Activated naive CD4-positive, alpha-beta T cell treated with anti-CD3 and anti-CD28 coated beads, Interleukin-2, amount 50 U/mL, for 72 hours (primary cell): Measurements from ENCODE around the gene TTC33. TPM values are rescaled to one million over a fixed set of nuclear protein-coding genes. Genes with fewer than 3 reads are reported as not detected.

ENCODE experiments used
- ATAC-seq, 2 donors: fragments of 150-1000 bp; cut with Tn5 transposase; 2 replicates each; pipeline ENCODE4 v1.10.0; 2021; ENCODE audit warnings: mild to moderate bottlenecking in 2 of 2, moderate library complexity in 2 of 2
- DNase-seq, 2 donors: peaks; one replicate each; pipeline ENCODE4 v3.0.0; 2021 to 2022; ENCODE audit warnings: low spot score in 2 of 2
- H3K27ac Mint-ChIP-seq, 2 donors: one replicate each; pipeline ENCODE4 v1.8.0; 2022; ENCODE audit warnings: mild to moderate bottlenecking in 2 of 2, mixed read lengths in 2 of 2
- H3K36me3 Mint-ChIP-seq, 2 donors: one replicate each; pipeline ENCODE4 v1.8.0; 2022; ENCODE audit warnings: mixed read lengths in 2 of 2
- H3K9me3 Mint-ChIP-seq, 2 donors: one replicate each; pipeline ENCODE4 v1.8.0; 2022; ENCODE audit warnings: mixed read lengths in 2 of 2
- total RNA-seq, 2 donors: library from RNA; stranded (reverse); gene quantifications; one replicate each; pipeline ENCODE4 v1.2.3, GENCODE V29; 2022

The TTC33 gene
- total RNA-seq, 2 donors from 2014 or later: 22.2 to 22.5 TPM

- Mint-ChIP-seq H3K27ac (no peak overlapping the region), H3K9me3 (no peaks in the 10 kb centered on the region), H3K36me3 (peaks cover 0 to 8% of the 10 kb centered on the region in 2 donors)
- ATAC-seq (no peak), DNase-seq (no peak)
These were observed 208.2 kb downstream of the TTC33 start for GRCh38 chr5:40547557-40547956.

DNA sequence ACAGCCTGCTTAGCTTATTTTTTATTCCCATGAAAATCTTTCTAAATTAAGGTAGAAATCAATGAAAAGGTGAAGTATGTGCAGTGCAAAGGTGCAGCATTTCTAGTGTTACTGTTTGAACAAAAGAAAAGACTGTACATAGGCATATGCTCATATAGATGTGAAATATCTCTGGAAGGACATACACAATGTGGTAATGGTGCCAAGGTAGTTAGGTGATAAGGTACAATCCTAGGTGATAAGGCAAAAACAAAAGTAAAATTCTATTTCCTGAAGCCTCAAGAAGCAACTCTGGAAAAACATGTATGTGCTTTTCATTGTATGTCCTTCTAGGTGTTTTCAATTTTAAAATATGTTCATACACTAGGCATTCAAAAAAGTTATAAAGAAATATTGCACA is 215.5 kb downstream of the TTC33 start:
- Mint-ChIP-seq H3K9me3 (peaks cover 11 to 16% of the 10 kb centered on the region in 2 donors), H3K27ac (no peak overlapping the region), H3K36me3 (peaks cover 10 to 17% of the 10 kb centered on the region in 2 donors)
- DNase-seq: no peak
- ATAC-seq: no peak

GRCh38 chr5:40524677-40525076 is 231.1 kb downstream of the TTC33 start:
- ATAC-seq: no peak
- no peak overlapping the region for H3K27ac Mint-ChIP-seq

GRCh38 chr5:40521925-40522324 is 233.8 kb downstream of the TTC33 start:
- Mint-ChIP-seq H3K27ac (no peak overlapping the region), H3K36me3 (peaks cover 0 to 16% of the 10 kb centered on the region in 2 donors), H3K9me3 (peaks cover 11 to 14% of the 10 kb centered on the region in 2 donors)
- no peak for ATAC-seq
- no peak for DNase-seq

More at GRCh38 chr5:40524677-40525076, 231.1 kb downstream of the TTC33 start:
- H3K9me3 Mint-ChIP-seq: peaks cover 7 to 18% of the 10 kb centered on the region in 2 donors
- peaks cover 0 to 10% of the 10 kb centered on the region in 2 donors for H3K36me3 Mint-ChIP-seq
- no peak for DNase-seq

DNA sequence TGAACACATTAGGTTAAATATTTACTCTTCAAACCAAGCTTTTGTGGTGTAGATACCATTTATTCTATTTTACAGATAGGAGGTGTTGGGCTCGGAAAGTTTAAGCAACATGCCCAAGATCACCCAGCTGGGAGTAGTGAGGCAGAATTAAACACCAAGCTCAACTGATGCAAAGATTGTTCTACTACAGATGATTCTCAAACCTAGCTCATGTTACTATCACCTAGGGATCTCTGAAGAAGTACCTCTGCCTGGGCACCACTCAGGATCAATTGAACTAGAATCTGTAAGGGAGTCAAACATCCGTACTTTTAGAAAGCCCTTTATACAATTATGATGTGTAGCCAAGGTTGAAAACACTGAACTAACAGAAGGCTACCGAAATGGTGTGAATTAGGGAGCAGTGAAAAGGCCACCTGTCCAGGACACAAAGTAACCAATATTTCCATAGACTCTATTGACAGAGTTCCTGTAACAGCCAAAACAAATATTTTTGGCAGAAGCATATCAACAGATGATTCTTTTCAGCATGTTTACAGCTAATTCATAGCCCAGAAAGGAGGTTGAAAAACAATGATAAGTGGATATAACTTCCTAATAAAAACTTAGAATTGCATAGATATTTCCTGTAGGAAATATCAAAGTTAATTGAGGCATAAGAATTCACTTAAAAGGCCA is 234.5 kb downstream of the TTC33 start:
- DNase-seq: no peak
- no peak overlapping the region for H3K27ac Mint-ChIP-seq
- H3K36me3 Mint-ChIP-seq: peaks cover 0 to 16% of the 10 kb centered on the region in 2 donors
- no peak for ATAC-seq
- H3K9me3 Mint-ChIP-seq: peaks cover 11 to 14% of the 10 kb centered on the region in 2 donors

DNA sequence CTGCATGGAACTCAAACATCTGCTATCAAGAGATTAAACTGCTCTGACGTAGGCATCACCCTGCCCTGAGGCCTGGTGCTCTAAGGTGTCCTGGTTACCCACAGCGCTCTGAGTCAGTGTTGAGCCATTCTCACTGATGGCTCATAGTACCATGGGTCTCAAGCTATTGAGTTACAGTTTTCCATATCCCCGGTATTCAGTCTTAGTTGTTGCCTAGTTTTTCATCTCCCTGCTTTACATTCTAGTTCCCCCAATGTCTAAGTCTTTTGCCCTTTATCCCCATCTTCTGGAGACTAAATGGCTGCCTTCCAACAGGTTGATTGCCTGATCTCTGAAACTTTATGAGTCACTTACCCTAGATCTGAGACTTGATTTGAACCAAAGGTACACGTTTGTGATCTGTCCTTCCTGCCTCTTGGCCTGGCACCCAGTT is 237.3 kb downstream of the TTC33 start:
- Mint-ChIP-seq H3K9me3 (peaks cover 18 to 20% of the 10 kb centered on the region in 2 donors), H3K27ac (peak overlapping the region in 1 of 2 donors; percentile 26), H3K36me3 (peaks cover 12 to 25% of the 10 kb centered on the region in 2 donors)
- ATAC-seq (peak; percentile 74 to 98), DNase-seq (no peak)

DNA sequence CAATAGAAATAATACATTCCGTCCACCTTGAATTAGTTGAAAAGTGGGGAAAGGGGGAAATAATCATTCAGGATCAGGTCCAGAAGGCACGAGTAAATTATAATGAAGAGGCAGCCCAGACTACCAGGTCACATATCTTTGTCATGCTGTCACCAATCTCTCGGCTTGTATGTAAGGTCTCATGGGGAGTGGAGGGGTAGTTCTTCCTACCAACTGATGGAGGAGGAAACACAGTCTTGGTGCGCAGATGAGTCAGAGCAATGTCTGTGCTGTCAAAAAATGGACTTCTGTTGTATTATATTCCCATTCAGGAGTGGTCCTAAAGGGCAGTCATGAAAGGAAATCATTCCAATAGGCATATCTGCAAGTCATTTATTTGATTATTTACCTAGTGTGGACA is 240.3 kb downstream of the TTC33 start:
- no peak for DNase-seq
- ATAC-seq: no peak
- peaks cover 12 to 22% of the 10 kb centered on the region in 2 donors for H3K36me3 Mint-ChIP-seq
- H3K9me3 Mint-ChIP-seq: peaks cover 13 to 14% of the 10 kb centered on the region in 2 donors
- peak overlapping the region; percentile 0 to 47 for H3K27ac Mint-ChIP-seq

DNA sequence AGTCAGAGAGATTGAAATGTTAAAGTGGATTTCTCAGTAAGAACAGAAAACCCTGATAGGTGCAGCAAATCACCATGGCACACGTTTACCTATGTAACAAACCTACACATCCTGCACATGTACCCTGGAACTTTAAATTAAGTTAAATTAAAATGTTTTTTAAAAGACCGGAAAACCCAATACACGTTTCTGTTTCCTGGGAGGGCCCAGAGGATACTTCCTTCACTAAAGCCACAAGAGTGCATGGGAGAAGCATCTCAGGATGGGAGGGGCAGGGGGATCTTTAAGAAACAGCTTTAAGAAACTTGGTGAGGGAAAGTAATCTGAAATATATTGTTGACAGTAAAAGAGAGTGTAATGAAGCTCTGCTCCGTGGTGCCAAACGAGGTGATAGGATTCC is 240.8 kb downstream of the TTC33 start:
- DNase-seq: no peak
- Mint-ChIP-seq H3K9me3 (peaks cover 13 to 14% of the 10 kb centered on the region in 2 donors), H3K36me3 (peaks cover 12 to 22% of the 10 kb centered on the region in 2 donors), H3K27ac (peak overlapping the region; percentile 0 to 47)
- ATAC-seq: no peak

GRCh38 chr5:40511801-40512200 is 244.0 kb downstream of the TTC33 start:
- ATAC-seq: no peak
- Mint-ChIP-seq H3K9me3 (peaks cover 9 to 16% of the 10 kb centered on the region in 2 donors), H3K27ac (no peak overlapping the region), H3K36me3 (peaks cover 12 to 16% of the 10 kb centered on the region in 2 donors)
- no peak for DNase-seq

DNA sequence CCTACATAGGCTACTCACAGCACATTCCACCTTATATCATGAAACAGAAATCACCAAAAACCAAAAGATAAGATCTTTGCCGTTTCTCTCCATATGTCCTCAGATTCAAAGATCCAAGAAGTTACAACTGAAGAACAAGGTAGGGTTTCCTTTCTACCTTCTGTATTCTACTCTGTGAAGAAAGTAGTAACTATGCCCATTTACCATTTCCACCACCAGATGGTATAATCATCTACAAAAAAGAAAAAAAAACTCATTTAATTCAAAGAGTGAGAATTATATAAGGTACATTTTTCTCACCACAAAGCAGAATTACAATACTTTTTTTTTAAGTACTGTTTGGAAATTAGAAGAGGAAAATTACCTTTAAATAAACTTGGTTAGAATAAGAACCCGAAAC is 248.7 kb downstream of the TTC33 start:
- ATAC-seq (no peak), DNase-seq (no peak)
- Mint-ChIP-seq H3K9me3 (peaks cover 0 to 6% of the 10 kb centered on the region in 2 donors), H3K36me3 (peaks cover 0 to 6% of the 10 kb centered on the region in 2 donors), H3K27ac (no peak overlapping the region)

- H3K36me3 Mint-ChIP-seq: peaks cover 0 to 6% of the 10 kb centered on the region in 2 donors
- H3K27ac Mint-ChIP-seq: no peak overlapping the region
- peaks cover 0 to 6% of the 10 kb centered on the region in 2 donors for H3K9me3 Mint-ChIP-seq
- DNase-seq (no peak), ATAC-seq (no peak)
These were observed 250.7 kb downstream of the TTC33 start for GRCh38 chr5:40505031-40505430.

DNA sequence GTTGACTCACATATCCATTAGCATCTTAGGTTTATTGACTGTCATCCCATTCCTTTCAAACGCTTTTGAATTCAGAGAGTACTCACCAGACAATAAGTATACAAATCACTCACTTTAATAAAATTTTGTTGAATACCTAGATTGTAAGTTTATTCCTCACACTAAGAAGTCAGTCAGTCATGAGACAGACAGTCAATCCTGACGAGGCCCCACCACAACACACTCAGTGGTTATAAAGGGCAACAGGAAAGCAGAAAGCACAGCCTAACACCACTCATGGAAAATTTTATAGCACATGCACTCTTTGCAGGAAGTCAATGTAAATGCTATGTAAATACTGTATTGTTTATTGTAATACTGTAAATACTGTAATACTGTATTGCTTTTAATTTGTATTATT is 252.3 kb downstream of the TTC33 start:
- H3K27ac Mint-ChIP-seq: no peak overlapping the region
- DNase-seq (no peak), ATAC-seq (peak; percentile 78 to 84)
- peaks cover 0 to 6% of the 10 kb centered on the region in 2 donors for H3K36me3 Mint-ChIP-seq
- no peaks in the 10 kb centered on the region for H3K9me3 Mint-ChIP-seq

GRCh38 chr5:40502736-40503135 is 253.0 kb downstream of the TTC33 start:
- no peaks in the 10 kb centered on the region for H3K9me3 Mint-ChIP-seq
- ATAC-seq: no peak
- no peak overlapping the region for H3K27ac Mint-ChIP-seq
- no peak for DNase-seq
- H3K36me3 Mint-ChIP-seq: peaks cover 0 to 6% of the 10 kb centered on the region in 2 donors

DNA sequence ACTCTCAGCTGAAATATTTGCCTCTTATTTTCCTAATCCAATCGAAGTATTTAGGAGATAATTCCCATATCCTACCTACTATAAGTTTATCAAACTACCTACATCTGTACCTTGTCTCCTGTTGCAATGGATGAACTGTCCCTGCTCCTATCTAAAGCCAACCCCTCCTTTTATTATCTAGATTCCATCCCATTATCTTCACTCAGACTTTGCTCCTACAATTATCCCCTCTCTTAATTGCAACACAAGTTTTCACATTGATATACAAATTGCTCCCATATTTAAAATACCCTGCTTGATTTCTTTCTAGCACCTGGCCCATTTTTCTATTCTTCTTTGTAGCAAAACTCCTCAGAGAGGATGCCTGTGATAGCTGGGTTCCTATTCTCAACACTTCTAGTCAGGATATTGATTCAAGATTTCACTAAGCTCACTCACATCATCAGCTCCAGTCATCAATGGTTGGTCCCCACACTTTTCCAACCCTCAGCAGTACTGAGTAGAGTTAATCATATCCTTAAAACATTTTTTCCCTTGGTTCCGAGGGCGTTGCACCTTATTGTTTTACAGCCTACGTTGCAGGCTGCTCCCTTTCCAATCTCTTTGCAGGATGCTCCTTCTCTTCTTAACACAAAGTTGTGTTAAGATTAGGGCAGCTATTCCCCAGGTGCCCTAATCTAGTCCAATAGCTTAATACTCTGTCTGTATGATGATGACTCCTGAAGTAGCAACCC is 253.9 kb downstream of the TTC33 start:
- Mint-ChIP-seq H3K9me3 (no peaks in the 10 kb centered on the region), H3K36me3 (peaks cover 0 to 6% of the 10 kb centered on the region in 2 donors), H3K27ac (no peak overlapping the region)
- no peak for ATAC-seq
- DNase-seq: no peak

- Mint-ChIP-seq H3K36me3 (peaks cover 0 to 7% of the 10 kb centered on the region in 2 donors), H3K9me3 (peaks cover 0 to 3% of the 10 kb centered on the region in 2 donors), H3K27ac (no peak overlapping the region)
- DNase-seq (no peak), ATAC-seq (peak; percentile 22 to 59)
These were observed 256.1 kb downstream of the TTC33 start for GRCh38 chr5:40499518-40500273.

DNA sequence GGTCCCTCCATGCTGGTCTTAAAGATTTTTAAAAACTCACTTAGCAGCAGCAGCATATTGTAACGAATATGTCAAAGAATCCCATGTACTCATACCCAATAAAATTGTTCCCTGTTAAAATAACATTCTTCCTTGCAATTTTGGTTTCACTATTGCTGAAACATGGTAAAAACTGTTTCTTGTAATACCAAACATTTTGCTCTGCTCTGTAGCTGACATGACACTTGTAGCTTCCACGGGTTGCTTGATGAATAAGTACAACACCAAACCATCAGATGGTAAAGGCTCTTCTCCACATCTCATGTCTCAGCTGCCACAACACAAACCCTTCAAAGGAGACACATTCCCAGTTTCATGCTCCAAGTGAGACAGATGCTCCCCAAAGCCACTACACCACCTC is 256.8 kb downstream of the TTC33 start:
- Mint-ChIP-seq H3K27ac (no peak overlapping the region), H3K9me3 (peaks cover under 1 to 5% of the 10 kb centered on the region in 2 donors), H3K36me3 (peaks cover under 1 to 11% of the 10 kb centered on the region in 2 donors)
- ATAC-seq (peak in 1 of 2 donors; percentile 17), DNase-seq (no peak)

DNA sequence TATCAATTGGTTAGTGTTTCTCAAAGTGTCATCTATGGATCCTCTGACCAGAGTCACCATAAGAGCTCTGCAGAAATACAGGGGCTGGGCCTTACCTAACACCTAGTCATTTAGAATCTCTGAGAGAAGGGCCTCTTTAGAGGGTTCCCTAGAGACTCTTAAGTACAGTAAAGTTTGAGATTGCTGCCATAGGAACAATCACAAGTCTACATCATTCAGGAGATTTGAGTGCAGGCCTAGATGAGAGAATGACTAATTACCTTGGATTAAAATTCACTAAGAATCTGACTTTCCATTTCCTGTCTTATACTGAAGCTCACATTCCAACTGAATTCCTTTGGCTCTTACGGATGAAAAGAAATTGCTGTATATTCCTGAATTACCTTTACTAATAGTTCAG is 258.2 kb downstream of the TTC33 start:
- ATAC-seq (peak; percentile 55 to 86), DNase-seq (no peak)
- Mint-ChIP-seq H3K9me3 (peaks cover 4 to 10% of the 10 kb centered on the region in 2 donors), H3K27ac (no peak overlapping the region), H3K36me3 (peaks cover 4 to 25% of the 10 kb centered on the region in 2 donors)
